Stimulated activated CD4-positive, alpha-beta T cell treated with anti-CD3 and anti-CD28 coated beads, Interleukin-12 subunit alpha, Interleukin-12 subunit beta, amount 100 ng/mL, for 4 hours (primary cell): ENCODE data around the gene RNF43.

Source experiments
- DNase-seq: peaks from one replicate; pipeline ENCODE4 v3.0.0-alpha.2; 2020

RNF43 gene

DNA sequence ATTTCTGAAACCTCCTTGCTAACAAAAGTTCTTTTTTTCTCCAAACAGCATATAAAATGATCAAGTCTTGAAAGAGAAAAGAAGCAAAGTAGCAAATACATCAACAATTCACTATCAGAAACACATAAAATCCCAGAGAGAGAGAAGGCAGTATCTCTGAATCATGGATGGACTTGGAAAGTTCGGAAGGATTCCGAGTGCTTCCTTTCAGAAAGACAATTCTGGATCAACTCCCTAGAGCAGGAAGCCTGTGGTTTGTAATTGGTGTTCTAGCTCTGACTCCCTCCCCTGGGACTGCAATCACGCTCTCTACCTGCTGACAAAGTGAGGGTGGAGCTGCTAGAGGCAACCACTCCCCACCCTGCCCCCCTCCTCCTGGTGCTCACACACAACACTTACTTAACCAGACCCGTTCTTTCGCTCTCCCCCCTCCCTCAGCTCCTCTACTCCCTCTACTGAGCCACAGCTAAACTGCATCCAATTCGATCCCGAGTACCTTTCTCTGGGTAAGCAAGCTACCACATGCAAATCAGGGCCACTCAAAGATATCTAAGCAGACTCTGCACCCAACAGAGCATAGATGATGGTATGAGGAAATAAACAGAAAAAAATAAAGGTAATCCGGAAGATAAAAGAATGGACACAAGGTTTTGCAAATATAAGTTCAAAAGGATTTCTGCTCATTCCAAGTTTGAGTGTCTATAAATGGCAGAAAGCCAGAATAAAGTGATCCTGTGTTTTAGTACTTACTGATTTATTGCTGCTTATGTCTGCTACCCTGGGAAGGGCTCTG, at the start of gene RNF43:
Gene RNF43, minus strand, starts transcription at position 235 of the 793 bp plus-strand sequence. CDS start 1,957 bp downstream, outside the sequence.
- peak; percentile 73 for DNase-seq

DNA sequence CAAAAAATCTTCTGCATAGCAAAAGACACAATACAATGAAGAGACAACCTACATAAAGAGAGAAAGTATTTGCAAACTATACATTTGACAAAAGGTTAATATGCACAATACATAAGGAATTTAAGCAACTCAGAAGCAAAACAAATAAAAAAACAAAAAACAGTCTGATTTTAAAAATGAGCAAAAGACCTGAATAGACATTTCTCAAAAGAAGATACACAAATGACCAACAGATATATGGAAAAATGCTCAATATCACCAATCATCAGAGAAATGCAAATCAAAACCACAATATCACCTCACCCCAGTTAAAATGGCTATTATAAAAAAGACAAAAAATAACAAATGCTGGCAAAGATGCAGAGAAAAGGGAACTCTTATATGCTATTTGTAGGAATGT, 38.2 kb upstream of the RNF43 start:
- no peak for DNase-seq

DNA sequence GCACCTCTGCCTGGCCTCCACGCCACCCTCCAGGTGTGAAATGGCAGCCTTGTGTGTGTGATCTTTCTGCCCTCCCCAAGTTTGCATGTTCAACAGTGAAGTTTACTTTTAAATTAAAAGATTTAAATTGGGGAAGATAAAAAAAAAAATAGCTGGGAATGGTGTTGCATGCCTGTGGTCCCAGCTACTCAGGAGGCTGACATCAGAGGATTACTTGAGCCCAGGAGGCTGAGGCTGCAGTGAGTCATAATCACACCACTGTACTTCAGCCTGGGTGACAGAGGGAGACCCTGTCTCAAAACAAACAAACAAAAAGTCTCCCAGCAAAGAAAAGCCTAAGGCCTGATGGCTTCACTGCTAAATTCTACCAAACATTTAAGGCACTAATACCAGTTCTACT, 35.4 kb upstream of the RNF43 start:
- DNase-seq: no peak

DNA sequence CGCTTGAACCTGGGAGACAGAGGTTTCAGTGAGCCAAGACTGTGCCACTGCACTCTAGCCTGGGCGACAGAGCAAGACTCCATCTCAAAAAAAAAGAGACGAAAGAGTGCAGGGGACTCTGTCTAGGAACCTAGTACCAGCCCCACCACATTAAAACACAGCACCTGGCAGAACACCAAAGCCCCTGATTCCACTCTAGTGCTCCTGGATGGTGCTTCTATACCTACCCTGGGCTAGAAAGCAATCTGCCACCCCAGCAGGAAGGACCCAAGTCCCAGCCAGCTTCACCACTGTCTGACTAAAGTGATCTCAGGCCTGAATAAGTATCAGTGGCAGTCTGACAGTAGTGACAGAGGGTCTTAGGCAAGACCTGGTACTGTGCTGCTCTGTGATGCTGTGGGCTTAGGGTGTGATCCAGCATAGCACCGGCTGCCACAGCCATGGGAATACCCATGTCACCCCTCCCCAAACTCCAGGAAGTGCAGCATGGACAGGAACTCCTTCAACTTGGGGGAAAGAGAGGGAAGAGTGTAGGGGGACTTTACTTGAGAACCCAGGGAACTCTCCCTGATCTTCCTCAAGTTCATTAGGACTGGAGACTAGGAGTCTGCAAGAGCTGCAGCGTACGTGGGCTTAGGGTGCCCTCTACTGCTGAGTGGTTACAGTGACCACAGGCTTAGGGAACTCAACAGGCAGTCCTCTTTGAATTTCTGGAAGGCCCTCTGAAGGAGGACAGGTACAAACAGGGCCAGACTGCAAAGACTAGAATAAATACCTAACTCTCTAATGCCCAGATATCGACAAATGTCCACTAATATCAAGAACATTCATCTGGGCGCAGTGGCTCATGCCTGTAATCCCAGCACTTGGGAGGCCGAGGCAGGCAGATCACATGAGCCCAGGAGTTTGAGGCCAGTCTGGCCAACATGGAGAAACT, 30.0 kb upstream of the RNF43 start:
- DNase-seq: peak; percentile 53

DNA sequence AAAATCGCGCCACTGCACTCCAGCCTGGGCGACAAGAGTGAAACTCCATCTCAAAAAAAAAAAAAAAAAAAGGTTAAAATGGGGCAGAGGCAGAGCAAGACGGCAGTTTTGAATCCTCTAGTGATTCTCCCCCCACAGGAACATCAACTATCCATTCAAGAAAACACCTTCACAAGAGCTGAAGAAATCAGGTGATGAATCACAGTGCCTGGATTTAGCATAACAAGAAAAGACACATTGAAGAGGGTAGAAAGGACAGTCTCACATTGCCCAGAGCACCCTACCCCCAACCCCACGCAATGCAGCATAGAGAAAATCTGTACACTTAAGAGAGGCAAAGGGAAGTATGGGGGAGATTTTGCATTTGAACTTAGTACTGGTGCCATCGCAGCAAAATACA, 28.8 kb upstream of the RNF43 start:
- DNase-seq: no peak

DNA sequence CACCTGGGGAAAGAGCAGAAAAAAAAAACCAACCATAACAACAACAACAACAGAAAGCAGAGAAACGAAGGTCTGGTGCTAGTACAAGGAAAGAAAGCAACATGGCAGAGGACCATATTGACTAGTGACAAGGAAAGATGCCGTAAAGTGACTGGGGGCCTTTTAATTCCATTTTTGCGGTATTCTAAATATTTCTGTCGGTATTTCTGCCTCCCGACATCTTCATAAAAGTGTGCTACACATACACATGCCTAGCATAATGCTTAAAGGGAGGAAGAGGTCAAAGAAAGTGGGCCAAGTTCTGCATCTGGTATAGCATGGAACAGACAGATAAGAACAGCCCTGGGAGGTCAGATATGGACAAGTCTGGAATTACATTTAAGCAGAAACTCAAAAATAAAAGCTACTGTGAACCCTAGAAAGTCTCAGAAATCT, 19.5 kb upstream of the RNF43 start:
- DNase-seq: no peak

DNA sequence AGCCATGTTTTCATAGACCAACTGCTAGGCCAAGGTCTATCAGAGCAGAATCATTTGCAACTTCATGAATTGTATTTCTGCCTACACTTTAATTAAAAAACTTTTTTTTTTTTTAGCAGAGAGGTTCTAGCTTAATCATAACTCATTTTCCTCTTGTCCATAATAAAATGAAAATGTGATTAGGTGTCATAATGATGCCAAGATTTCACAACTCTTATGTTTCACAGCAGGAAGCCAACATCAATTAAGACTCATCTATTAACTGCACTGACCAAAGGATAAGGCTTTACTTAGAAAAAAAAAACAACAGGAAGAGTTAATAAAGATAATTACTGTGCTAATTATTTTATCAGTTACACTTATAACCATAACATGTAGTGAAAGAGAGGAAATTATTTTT, 18.9 kb upstream of the RNF43 start:
- DNase-seq: no peak

DNA sequence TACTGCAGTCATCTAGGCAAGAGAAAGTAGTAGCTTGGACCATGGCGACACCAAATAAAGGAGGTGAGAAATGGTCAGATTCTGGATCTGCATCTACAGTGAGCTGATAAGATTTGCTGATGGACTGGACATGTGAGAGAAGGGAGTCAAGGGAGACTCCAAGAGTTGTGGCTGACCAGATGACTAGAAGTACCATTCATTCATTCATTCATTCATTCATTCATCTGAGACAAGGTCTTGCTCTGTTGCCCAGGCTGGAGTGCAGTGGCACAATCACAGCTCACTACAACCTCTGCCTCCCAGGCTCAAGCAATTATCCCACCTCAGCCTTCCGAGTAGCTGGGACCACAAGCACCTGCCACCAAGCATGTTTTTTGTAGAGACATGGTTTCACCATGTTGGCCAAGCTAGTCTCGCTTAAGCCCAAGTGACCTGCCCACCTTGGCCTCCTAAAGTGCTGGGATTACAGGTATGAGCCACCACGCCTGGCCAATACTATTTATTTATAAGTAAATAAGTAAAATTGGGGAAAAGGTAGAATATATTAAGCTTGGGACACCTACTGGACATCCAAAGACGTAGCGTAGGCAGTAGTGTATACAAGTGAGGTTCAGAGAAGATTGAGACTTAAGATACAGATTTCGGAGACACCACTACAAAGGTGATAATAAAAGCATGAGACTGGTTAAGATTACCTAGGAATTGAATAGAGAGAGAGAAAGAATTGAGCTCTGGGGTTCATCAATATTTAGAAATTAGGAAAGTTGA, 15.7 kb upstream of the RNF43 start:
- no peak for DNase-seq

DNA sequence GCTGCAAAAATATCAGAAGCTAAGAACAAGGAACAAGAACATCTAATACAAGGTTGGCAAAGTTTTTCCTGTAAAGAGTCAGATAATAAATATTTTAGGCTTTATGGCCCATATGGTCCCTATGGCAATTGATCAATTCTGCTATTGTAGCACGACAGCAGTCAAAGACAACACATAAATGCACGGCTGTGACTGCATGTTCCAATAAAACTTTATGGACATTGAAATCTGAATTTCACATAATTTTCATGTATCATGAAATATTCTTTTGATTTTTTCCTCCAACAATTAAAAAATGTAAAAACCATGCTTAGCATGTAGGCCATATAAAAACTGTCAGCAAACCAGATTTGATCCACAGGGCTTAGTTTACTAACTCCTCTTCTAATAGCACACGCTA, 10.5 kb upstream of the RNF43 start:
- no peak for DNase-seq

DNA sequence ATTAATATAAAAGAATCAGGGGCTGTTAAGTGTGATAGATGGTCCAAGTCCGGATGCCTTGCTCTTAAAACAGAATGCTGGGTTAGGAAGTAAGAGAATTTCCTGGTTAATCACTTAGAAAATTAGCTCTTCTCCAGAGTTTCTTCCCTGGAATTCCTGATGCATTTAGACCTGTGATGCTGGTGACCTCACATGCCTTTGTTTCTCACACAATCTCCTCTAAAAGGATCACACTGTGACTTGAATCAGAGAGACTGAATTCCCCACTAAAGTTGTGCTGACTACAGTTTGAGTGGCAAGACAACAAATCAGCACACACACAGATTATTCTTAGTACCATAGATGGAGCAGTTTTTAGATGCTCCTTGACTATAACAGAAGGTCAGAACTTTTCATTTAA, 4.4 kb upstream of the RNF43 start:
- no peak for DNase-seq

DNA sequence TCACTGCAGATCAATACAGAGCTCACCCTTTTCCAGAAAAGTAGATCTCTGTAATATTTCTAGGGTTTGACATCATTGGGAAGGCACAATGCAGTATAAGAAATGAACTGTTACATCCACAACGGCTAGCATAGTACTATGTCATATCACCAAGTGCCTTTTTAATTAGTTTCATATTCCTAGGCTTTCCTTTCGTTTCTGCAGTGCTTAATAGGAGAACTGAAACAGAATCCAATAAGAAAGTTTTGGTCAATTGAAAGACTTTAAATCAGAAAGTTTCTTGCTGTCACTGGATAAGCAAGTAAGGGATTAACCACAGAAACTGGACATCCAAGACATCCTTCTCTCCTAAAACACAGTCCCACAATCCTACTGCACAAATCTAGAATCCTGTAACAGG, 3.5 kb upstream of the RNF43 start:
- no peak for DNase-seq

DNA sequence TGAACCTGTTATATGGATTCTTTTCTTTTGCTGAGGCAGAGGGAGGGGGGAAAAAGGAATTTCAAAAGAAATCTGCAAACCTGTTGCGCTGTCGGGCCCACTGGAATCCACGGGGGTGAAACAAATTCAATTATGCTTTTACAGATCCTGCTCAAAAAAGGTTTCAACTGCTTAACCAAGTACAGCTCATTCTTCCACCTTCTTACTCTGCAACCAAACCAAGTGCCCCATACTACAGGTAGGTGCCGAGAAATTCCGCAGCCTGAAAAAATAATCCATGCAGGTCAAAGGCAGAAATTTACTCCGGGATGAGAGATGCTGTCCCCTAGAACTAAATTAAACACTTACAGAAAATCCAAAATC, 416 bp downstream of the RNF43 start:
- no peak for DNase-seq

DNA sequence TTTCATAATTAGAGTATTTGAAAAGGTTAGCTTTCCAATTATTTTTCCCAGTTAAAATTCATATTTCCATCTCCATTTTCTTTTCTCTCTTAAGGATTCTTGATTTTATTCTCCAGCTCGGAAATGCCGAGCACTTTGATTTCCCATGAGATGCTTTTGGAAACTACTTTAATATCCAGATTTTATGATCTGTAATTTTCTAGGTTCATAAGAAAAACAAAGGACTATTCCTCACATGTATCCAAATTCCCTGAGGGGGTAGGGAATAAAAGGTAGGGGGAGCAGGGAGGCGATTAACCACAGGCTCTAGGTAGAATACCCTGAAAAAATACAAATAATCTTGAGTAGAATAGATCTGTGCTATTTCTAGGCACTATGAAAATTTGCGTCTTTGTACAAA, 938 bp downstream of the RNF43 start:
- DNase-seq: no peak

DNA sequence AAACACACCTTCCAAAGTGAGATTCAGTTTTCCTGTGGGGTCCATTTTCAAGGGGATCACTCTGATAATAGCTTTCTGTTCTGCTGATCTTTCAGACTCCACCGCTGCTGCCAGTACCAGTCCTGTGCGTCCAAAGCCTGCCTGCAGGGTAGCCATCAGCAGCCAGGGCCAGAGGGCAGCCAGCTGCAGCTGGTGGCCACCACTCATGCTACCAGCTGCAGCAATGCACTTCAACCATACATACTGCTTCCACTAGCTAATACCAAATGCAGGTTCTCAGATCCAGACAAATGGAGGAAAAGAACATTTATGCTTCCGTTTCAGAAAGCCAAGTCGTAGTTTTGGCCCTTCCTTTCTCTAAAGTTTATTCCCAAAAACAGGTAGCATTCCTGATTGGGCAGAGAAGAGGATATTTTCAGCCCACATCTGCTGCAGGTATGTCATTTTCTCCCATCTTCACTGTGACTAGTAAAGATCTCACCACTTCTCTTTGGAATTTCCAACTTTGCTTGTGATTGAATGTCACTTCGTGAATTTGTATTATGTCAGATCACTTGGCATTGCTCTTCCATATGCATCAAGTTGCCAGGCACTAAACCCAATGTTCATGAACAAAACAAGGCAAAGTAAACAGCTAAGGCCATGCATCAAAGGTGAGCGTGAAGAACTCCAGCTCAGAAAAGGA, 1.8 kb downstream of the RNF43 start:
- DNase-seq: no peak

DNA sequence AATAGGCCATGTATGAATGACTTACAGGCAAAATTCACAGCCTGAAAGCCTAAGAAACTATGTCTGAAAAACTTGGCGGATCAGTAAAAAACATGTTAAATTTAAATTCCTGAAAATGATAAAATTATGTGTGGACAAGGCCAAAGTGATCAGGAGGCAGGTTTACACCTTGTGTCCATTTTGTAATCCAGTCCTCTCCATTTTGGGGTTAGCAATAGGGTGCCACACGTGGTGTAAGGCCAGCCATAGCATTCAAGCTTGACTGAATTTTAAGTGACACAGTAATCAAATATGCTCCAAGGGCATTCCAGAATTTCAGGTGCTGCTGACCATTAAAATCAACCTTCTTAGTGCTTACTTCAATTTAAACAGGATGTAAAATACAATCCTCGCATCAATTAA, 2.7 kb downstream of the RNF43 start:
- DNase-seq: no peak

DNA sequence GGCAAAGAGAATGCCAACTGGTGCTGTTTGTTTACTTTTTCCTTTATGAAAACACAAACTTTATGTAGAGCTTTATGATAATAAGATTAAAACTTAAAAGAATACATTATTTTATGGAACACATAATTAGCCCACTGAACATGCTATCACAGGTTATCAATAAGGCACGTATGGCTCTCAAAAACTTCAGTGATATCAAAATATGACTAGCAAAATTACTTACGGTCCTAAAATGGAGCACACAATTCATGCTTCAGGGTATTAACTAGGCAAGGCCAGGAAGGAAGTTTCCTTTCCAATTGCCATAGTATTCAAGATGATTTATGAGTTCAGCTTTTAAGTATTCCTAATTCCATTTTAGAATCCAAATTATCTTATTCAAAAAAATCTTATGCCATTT, 3.6 kb downstream of the RNF43 start:
- DNase-seq: no peak

DNA sequence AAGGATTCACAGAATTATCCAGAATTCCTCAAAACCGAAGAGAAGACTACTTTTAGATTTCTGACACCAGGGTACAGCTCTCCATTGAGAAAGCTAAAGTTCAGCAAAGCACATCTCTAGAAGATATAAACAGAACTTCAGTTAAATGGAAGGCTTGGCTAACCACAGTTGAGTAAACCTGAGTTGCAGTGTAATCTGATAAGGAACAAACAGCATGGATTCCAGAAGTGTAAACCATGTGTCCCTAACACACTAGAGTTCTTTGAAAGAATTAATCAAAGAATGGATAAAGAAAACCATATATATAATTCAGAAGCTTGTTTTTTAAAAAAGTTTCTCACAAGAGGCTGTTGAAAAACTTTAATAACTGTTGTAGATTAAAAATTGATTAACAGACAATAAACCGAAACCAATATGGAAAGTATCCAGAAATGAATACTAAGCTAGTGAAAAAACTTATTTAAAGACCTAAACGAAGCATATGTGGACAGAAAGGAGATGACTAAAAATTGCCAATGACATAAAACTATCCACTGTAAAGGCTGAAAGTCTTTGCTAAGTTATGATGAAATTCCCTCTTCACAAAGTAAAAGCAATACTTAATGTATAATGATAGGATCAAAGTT, 4.3 kb downstream of the RNF43 start:
- DNase-seq: no peak

DNA sequence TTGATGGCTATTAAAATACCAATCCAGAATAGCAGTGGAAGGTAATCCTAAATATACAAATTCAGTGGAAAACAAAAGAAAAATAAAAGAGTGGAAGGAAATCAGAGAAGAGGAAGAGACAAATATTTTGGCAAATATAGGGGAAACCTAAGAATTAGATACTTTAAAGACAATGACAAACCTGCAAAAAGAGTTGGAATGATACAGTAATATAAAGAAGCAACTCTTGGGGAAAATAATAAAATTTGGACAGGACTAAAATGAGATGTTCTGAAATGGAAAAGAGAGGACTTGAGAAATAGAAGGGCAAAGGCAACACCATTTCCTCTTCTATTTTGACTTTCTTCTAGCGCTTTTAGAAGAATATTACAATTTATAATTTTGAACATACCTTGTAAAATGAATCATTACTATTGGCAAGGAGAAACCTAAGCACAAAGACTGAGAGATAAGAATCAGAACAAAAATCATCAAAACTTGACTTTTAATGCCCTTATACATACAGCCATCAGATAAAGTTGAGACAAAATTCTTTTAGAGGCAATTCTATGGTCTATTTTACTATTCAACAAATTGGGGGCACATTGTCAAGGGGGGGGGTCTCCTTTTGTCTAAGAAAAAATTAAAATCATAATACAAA, 5.2 kb downstream of the RNF43 start:
- no peak for DNase-seq

DNA sequence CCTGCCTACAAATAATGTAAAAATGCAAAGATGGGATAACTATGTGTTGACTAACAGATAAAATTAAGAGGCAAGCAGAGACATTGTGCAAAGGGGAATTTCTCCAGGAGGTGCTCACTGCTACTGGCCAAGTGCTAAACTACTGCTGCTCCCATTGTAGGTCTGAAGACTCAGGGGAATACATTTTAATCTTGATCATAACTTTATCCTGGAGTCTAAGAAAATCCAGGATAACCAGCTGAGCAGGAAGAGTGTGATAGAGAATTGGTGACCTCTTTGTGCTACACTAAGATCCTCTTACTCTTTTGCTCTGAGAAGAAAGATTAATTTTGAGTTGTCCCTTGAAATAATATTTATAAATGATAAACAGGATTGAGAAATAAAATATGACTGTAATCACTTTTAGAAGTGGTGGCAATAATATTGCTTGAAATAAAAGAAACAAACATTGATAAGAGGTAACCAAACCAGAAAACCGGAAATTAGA, 5.9 kb downstream of the RNF43 start:
- no peak for DNase-seq

DNA sequence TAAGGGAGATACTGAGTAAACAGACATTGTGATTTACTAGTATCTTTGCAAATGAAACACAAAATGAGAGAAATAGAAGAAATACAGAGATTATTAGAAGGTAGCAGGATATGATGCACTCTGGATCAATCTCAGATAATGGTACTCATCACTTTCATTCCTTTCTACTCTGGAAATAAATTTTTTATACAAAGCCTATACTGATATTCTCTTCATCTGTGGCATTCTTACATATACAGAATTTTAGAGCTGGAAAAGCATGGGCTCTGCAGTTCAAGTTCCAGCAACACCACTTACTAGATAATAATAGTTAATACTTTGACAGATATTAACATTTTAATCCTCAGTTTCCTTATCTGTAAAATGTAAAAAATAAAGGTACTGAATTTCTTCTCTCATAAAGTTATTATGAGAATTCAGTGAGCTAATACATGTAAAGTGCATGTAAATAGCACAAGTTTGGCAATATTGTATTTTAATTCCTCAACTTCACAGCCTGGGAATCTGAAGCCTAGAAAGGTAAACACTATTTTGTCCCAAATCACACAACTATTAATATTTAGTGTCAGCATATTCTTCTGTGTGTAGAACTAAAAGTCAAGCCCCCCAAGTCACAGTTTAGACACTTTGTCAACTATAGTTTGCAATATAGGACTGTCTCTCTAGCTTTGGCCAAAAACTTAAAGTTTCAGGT, 6.5 kb downstream of the RNF43 start:
- no peak for DNase-seq

DNA sequence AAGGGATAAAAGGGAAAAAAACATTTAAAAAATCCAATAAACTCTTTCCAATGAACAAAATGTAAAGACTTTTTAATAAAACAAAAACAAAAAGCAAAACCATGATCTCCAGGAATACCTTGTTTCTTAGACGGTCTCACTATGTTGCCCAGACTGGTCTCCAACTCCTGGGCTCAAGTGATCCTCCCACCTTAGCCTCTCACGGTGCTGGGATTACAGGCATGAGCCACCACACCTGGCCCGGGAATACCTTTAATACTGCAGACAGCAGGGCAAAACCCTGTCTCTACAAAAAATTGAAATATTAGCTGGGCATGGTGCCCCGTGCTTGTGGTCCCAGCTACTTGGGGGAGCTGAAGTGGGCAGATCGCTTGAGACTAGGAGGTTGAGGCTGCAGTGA, 7.9 kb downstream of the RNF43 start:
- no peak for DNase-seq
